ENCODE data around the gene APOBEC3B.
"Not testable (repeated sequence)": the region's sequence is repeated elsewhere in the genome, so short reads cannot be mapped to it uniquely, and the experiment has no call there.

The APOBEC3B gene

DNA sequence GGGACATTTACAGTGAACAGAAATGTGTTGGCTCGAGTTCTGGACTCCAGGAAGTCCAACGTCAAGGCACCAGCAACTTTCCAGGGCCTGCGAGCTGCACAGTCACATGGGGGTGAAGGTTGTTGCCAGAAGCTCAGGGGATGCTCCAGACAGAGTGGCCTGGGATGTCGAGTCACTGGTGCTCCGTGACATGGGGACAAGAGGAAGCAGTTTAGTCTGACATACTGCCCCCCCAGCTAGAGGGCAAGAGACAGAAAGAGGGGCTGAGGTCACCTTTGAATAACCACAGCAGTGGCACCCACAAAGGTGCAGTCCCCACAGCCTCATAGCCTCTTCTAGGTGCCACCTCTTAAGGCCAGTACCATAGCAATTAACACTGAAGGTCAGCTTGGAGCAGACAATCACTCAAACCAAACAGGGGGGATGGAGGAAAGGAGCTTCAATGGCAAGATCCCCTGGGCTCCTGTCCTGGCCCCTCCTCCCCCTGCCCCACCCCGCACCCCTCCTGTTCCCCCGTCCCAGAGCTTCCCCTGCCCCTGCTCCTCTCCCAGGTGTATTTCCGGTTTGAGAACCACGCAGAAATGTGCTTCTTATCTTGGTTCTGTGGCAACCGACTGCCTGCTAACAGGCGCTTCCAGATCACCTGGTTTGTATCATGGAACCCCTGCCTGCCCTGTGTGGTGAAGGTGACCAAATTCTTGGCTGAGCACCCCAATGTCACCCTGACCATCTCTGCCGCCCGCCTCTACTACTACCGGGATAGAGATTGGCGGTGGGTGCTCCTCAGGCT lies 42.6 kb downstream of the APOBEC3B start:
- in situ Hi-C loops (cut with HindIII; ENCODE audit: low sequenced_read_pairs) = no loop called here

DNA sequence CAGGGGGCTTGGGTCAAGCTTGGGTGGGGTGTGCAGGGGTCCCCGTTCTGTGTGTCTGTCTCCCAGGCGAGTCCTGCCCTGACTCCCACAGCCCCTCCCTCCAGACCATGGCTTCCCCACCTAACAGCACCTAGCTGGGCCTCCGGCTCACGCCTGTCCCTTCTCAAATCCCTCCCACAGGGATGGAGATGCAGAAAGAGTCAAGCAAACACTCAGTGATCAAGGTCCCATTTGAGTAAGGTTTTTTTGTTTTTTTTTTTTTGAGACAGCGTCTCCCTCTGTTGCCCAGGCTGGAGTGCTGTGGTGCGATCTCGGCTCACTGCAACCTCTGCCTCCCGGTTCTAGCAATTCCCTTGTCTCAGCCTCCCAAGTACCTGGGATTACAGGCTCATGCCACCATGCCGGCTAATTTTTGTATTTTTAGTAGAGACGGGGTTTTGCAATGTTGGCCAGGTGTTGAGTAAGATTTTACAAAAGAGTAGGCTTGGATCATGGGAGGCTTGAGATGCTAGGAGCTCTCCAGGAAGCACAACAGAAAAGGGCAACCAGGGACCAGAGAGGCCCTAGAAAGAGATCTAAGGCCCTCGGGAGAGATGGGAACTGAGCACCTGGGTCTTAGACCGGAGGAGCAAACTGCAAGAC lies 44.5 kb downstream of the APOBEC3B start:
- in situ Hi-C loops (cut with HindIII; ENCODE audit: low sequenced_read_pairs) = no loop called here

DNA sequence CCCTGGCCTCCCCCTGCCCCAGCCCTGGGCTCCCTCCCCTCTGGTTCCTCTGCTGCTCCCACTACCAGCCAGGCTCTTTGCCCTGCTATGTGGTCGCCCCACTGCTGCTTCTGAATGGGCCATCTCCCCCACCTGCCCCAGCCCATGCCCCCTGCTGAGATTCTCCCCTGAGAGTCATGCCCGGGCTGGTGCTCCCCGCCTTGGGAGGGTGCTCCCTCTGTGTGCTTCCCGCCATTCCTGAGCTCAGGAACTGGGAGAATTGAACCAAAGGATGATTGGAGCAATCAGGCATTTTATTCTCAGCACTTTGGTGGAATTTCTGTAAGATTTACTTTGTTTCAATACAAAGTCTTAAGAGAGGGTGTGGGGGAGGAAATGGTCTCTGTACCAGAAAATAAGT lies 45.6 kb downstream of the APOBEC3B start:
- in situ Hi-C loops (cut with HindIII; ENCODE audit: low sequenced_read_pairs) = no loop called here

DNA sequence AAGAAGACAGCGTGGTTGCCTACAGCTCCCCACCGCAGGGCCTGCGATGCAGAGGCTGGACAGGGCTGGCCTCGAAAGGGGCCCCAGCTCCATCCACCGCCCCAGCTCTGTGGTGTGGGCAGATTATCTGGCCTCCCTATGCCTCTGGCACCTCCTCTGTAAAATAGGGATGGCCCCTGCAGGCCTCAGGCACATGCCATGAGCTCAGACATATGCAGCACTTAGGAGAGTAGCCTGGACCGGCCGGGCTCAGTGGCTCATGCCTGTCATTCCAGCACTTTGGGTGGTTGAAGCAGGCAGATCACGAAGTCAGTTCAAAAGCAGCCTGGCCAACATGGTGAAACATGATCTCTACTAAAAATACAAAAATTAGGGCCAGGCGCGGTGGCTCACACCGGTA lies 46.1 kb downstream of the APOBEC3B start:
- in situ Hi-C loops (cut with HindIII; ENCODE audit: low sequenced_read_pairs) = no loop called here

DNA sequence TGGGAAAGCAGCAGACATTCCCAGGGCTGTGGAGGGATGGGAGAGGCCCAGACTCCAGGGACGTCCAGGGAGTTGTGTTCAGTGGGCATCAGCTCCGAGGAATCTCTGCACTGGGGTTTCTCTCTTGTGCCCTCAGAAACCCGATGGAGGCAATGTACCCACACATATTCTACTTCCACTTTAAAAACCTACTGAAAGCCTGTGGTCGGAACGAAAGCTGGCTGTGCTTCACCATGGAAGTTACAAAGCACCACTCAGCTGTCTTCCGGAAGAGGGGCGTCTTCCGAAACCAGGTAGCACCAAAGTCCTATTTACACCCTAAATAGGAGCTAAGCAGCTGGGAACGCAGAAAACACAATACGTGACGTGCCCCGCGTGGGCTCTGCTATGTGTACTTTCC lies 47.1 kb downstream of the APOBEC3B start:
- in situ Hi-C loops (cut with HindIII; ENCODE audit: low sequenced_read_pairs) = no loop called here

DNA sequence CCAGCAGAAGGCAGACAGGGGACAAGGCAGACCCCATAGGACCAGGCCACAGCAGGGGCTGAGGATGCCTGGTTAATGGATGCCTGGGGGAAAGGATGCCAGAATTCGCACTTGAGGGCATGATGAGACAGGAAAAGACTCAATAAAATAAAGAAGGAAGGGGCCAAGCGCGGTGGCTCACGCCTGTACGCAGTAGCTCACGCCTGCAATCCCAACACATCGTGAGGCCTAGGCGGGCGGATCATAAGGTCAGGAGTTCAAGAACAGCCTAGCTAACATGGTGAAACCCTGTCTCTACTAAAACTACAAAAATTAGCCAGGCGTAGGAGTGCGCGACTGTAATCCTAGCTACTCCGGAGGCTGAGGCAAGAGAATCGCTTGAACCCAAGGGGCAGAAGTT lies 48.6 kb downstream of the APOBEC3B start:
- in situ Hi-C loops (cut with HindIII; ENCODE audit: low sequenced_read_pairs) = no loop called here

DNA sequence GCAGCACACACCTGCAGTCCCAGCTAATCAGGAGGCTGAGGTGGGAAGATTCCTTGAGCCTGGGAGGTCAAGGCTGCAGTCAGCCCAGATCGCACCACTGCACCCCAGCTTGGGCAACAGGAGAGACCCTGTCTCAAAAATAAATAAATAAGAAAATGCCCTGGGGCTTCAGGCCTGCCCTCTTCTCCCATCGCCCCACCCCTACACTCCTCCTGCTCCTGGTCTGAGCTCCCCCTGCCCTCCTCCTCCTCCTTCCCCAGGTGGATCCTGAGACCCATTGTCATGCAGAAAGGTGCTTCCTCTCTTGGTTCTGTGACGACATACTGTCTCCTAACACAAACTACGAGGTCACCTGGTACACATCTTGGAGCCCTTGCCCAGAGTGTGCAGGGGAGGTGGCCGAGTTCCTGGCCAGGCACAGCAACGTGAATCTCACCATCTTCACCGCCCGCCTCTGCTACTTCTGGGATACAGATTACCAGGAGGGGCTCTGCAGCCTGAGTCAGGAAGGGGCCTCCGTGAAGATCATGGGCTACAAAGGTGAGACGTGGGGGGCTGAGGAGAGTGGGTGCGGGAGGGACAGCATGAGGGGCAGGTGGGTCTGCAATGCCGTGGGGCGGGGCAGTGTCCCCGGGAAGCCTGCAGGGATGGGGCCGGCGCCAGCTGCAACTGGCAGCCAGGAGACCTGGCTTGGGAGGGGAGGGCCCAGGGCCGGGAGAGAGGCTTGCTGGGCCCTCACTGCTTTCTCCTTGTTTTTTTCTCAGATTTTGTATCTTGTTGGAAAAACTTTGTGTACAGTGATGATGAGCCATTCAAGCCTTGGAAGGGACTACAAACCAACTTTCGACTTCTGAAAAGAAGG lies 49.5 kb downstream of the APOBEC3B start:
- in situ Hi-C loops (cut with HindIII; ENCODE audit: low sequenced_read_pairs) = not testable (repeated sequence)

DNA sequence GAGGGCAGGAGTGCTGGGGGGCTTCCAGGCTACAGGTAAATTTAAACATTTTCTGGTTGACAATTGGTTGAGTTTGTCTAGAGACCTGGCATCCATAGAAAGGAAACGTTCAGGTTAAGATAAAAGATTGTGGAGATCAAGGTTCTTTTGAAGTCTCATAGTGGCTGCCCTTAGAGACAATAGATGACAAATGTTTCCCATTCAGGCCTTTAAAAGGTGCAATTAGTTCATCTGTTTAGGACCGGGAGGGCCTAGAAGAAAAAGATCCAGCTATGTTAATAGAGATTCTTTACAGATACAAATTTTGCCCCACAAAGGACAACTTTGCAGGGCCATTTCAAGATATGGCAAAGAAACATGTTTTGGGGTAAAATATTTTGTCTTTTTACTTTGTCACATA lies 54.9 kb downstream of the APOBEC3B start:
- in situ Hi-C loops (cut with HindIII; ENCODE audit: low sequenced_read_pairs) = not testable (repeated sequence)

DNA sequence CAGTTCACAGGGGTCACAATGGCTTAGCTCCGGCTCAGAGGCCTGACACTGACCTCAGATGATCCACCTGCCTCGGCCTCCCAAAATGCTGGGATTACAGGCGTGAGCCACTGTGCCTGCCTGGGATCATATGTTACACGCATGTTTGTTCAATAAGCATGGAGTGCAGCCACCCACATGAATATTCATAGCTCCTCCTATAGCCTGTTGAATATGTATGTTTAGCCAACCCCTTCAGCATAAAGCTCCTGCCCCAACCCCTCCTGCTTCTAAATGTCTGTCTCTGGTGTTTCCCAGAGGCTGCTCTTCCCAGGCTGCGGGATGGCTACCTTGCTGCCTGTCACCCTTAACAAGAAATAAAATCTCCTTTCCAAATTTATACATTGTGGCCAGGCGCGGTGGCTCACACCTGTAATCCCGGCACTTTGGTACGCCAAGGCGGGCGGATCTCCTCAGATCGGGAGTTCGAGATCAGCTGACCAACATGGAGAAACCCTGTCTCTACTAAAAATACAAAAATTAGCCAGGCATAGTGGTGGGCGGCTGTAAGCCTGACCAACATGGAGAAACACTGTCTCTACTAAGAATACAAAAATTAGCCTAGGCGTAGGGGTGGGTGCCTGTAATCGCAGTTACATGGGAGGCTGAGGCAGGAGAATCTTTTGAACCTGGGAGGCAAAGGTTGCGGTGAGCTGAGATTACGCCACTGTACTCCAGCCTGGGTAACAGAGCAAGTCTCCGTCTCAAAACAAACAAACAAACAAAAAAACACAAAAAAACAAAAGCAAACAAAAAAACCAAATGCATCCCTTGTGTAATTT lies 57.4 kb downstream of the APOBEC3B start:
- in situ Hi-C loops (cut with HindIII; ENCODE audit: low sequenced_read_pairs) = no loop called here

DNA sequence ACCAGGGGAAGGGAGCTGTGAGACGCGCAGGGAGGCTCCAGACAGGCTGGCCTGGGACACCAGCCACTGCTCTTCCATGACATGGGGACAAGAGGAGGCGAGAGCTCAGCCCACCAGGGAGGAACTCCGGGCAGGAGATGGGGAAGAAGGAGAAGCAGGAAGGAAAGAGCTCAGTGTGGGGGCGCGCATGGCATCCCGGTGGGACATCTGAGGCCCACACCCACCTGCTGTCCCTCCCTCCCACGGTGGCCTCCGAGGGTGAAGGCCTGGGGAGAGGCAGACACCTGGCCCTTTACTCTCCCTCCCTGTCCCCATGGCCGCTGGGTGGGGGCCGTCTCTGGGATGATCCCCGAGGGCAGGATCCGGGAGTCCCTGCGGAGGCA lies 58.0 kb downstream of the APOBEC3B start:
- in situ Hi-C loops (cut with HindIII; ENCODE audit: low sequenced_read_pairs) = not testable (repeated sequence)

DNA sequence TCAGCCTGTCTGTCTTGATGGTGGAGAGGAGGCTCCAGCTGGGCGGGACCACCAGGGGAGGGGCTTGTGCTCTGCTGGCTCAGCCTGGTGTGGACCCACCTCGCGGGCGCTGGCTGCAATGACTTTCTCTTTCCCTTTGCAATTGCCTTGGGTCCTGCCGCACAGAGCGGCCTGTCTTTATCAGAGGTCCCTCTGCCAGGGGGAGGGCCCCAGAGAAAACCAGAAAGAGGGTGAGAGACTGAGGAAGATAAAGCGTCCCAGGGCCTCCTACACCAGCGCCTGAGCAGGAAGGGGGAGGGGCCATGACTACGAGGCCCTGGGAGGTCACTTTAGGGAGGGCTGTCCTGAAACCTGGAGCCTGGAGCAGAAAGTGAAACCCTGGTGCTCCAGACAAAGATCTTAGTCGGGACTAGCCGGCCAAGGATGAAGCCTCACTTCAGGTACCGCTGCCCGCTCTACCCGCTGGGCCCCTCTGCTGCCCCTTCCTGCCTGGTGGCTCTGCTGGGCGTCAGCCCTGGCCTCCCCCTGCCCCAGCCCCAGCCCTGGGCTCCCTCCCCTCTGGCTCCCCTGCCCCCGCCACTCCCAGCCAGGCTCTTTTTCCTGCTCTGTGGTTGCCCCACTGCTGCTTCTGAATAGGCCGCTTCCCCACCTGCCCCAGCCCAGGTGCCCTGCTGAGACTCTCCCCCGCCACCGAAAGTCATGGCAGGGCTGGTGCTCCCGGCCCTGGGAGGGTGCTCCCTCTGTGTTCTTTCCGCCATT lies 58.6 kb downstream of the APOBEC3B start, which contains the start of gene APOBEC3F:
Gene APOBEC3F, plus strand, starts transcription at position 327 of the 759 bp plus-strand sequence. Its CDS starts 97 bp downstream, at position 424.
- in situ Hi-C loops (cut with HindIII; ENCODE audit: low sequenced_read_pairs) = not testable (repeated sequence)

DNA sequence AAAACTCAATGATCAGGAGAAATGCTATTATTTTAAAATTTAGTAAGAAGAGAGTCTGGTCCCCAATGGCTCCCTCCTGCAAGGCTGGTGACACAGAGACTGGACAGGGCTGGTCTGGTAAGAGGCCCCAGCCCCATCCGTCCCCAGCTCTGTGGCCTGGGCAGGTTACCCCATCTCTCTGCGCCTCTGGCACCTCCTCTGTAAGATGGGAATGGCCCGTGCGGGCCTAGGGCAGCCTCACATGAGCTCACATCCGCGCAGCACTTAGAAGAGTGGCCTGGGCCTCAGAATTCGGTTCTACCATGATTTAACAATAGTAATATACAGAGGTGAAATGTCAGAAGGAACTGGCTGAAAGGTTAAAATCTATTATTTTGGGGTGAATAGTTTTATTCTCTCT lies 59.8 kb downstream of the APOBEC3B start:
- in situ Hi-C loops (cut with HindIII; ENCODE audit: low sequenced_read_pairs) = no loop called here

All from endothelial cell of hepatic sinusoid (primary cell).